ENCODE data around the gene CKAP4.

DNA sequence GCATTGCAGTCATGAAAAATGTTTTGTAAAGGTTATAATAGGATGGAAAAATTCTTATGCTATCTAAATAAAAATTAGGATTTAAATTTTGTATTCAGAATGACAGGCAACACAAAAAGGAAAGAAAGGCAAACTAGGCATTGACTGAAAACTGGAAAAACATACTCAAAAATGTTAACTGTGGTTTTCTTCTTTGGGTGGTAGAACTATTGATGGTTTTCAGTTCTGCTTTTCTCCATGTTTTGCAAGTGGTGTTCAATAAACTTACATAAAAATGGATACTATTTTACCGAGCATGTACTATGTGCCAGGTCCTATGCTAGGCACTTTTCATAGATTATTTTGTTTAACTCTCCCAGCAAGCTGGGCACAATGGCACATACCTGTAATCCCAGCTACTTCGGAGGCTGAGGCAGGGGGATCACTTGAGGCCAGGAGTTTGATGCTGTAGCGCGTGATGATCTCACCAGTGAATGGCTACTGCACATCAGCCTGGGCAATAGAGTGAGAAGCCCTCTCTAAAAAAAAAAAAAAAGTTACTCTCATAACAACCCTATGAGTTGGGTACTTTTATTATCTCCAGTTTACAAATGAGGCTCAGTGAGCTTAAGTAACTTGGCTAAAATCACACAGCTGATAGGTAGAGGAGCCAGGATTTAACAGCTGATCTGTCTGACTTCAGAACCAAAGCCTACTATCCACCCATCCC, 28.4 kb upstream of the CKAP4 start:
- TF ChIP-seq FOXA1 (IDR thresholded peaks at IDR 0.05) (no peak), JUND (IDR thresholded peaks at IDR 0.05) (no peak), SP1 (IDR thresholded peaks at IDR 0.05) (no peak), TAF1 (conservative IDR thresholded peaks at IDR 0.05) (no peak), EGR1 (IDR thresholded peaks at IDR 0.05; ENCODE audit: low read depth in 2 of 2) (no peak), GABPA (IDR thresholded peaks at IDR 0.05 in 1 of 2, conservative IDR thresholded peaks at IDR 0.05 in 1 of 2) (no peak), RAD21 (IDR thresholded peaks at IDR 0.05) (no peak)
- TF ChIP-seq, protein P1, sequence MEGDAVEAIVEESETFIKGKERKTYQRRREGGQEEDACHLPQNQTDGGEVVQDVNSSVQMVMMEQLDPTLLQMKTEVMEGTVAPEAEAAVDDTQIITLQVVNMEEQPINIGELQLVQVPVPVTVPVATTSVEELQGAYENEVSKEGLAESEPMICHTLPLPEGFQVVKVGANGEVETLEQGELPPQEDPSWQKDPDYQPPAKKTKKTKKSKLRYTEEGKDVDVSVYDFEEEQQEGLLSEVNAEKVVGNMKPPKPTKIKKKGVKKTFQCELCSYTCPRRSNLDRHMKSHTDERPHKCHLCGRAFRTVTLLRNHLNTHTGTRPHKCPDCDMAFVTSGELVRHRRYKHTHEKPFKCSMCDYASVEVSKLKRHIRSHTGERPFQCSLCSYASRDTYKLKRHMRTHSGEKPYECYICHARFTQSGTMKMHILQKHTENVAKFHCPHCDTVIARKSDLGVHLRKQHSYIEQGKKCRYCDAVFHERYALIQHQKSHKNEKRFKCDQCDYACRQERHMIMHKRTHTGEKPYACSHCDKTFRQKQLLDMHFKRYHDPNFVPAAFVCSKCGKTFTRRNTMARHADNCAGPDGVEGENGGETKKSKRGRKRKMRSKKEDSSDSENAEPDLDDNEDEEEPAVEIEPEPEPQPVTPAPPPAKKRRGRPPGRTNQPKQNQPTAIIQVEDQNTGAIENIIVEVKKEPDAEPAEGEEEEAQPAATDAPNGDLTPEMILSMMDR (IDR thresholded peaks at IDR 0.05; ENCODE audit: low read depth, low read length, missing input control): no peak
- TF ChIP-seq, protein P2, sequence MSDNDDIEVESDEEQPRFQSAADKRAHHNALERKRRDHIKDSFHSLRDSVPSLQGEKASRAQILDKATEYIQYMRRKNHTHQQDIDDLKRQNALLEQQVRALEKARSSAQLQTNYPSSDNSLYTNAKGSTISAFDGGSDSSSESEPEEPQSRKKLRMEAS (IDR thresholded peaks at IDR 0.05): no peak
- TF ChIP-seq, protein P3, sequence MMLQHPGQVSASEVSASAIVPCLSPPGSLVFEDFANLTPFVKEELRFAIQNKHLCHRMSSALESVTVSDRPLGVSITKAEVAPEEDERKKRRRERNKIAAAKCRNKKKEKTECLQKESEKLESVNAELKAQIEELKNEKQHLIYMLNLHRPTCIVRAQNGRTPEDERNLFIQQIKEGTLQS (IDR thresholded peaks at IDR 0.05): no peak
- TF ChIP-seq, protein P4, sequence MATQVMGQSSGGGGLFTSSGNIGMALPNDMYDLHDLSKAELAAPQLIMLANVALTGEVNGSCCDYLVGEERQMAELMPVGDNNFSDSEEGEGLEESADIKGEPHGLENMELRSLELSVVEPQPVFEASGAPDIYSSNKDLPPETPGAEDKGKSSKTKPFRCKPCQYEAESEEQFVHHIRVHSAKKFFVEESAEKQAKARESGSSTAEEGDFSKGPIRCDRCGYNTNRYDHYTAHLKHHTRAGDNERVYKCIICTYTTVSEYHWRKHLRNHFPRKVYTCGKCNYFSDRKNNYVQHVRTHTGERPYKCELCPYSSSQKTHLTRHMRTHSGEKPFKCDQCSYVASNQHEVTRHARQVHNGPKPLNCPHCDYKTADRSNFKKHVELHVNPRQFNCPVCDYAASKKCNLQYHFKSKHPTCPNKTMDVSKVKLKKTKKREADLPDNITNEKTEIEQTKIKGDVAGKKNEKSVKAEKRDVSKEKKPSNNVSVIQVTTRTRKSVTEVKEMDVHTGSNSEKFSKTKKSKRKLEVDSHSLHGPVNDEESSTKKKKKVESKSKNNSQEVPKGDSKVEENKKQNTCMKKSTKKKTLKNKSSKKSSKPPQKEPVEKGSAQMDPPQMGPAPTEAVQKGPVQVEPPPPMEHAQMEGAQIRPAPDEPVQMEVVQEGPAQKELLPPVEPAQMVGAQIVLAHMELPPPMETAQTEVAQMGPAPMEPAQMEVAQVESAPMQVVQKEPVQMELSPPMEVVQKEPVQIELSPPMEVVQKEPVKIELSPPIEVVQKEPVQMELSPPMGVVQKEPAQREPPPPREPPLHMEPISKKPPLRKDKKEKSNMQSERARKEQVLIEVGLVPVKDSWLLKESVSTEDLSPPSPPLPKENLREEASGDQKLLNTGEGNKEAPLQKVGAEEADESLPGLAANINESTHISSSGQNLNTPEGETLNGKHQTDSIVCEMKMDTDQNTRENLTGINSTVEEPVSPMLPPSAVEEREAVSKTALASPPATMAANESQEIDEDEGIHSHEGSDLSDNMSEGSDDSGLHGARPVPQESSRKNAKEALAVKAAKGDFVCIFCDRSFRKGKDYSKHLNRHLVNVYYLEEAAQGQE (IDR thresholded peaks at IDR 0.05): no peak
- TF ChIP-seq, protein P5, sequence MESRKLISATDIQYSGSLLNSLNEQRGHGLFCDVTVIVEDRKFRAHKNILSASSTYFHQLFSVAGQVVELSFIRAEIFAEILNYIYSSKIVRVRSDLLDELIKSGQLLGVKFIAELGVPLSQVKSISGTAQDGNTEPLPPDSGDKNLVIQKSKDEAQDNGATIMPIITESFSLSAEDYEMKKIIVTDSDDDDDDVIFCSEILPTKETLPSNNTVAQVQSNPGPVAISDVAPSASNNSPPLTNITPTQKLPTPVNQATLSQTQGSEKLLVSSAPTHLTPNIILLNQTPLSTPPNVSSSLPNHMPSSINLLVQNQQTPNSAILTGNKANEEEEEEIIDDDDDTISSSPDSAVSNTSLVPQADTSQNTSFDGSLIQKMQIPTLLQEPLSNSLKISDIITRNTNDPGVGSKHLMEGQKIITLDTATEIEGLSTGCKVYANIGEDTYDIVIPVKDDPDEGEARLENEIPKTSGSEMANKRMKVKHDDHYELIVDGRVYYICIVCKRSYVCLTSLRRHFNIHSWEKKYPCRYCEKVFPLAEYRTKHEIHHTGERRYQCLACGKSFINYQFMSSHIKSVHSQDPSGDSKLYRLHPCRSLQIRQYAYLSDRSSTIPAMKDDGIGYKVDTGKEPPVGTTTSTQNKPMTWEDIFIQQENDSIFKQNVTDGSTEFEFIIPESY (IDR thresholded peaks at IDR 0.05): no peak
